Measurements from ENCODE around the gene ZNF792.

Gene ZNF792

GRCh38 chr19:34961775-34962686 lies 2.0 kb downstream of the ZNF792 start:
- TF ChIP-seq GATA3 (IDR thresholded peaks at IDR 0.05; ENCODE audit: low read depth, low read length) (peak; percentile 93), GATA2 (IDR thresholded peaks at IDR 0.05; ENCODE audit: low read depth, low read length) (peak; percentile 97)

- no peak for TF ChIP-seq GATA2 (IDR thresholded peaks at IDR 0.05; ENCODE audit: low read depth, low read length)
- no peak for TF ChIP-seq GATA3 (IDR thresholded peaks at IDR 0.05; ENCODE audit: low read depth, low read length)
Measured at GRCh38 chr19:34960940-34961679, 2.9 kb downstream of the ZNF792 start.

GRCh38 chr19:34960103-34960805 lies 3.8 kb downstream of the ZNF792 start:
- TF ChIP-seq GATA2 (IDR thresholded peaks at IDR 0.05; ENCODE audit: low read depth, low read length) (no peak), GATA3 (IDR thresholded peaks at IDR 0.05; ENCODE audit: low read depth, low read length) (no peak)

- TF ChIP-seq GATA2 (IDR thresholded peaks at IDR 0.05; ENCODE audit: low read depth, low read length): no peak
- TF ChIP-seq GATA3 (IDR thresholded peaks at IDR 0.05; ENCODE audit: low read depth, low read length): no peak
Measured at GRCh38 chr19:34959021-34959420, 5.0 kb downstream of the ZNF792 start.

GRCh38 chr19:34957830-34958751 lies 5.9 kb downstream of the ZNF792 start:
- no peak for TF ChIP-seq GATA3 (IDR thresholded peaks at IDR 0.05; ENCODE audit: low read depth, low read length)
- TF ChIP-seq GATA2 (IDR thresholded peaks at IDR 0.05; ENCODE audit: low read depth, low read length): no peak

GRCh38 chr19:34953092-34953491 lies 10.9 kb downstream of the ZNF792 start:
- no peak for TF ChIP-seq GATA3 (IDR thresholded peaks at IDR 0.05; ENCODE audit: low read depth, low read length)
- no peak for TF ChIP-seq GATA2 (IDR thresholded peaks at IDR 0.05; ENCODE audit: low read depth, low read length)

GRCh38 chr19:34943861-34944573 lies 20.0 kb downstream of the ZNF792 start:
- no peak for TF ChIP-seq GATA2 (IDR thresholded peaks at IDR 0.05; ENCODE audit: low read depth, low read length)
- TF ChIP-seq GATA3 (IDR thresholded peaks at IDR 0.05; ENCODE audit: low read depth, low read length): no peak

GRCh38 chr19:34938886-34939285 lies 25.1 kb downstream of the ZNF792 start:
- no peak for TF ChIP-seq GATA3 (IDR thresholded peaks at IDR 0.05; ENCODE audit: low read depth, low read length)
- TF ChIP-seq GATA2 (IDR thresholded peaks at IDR 0.05; ENCODE audit: low read depth, low read length): no peak

GRCh38 chr19:34936184-34936583 lies 27.8 kb downstream of the ZNF792 start:
- no peak for TF ChIP-seq GATA2 (IDR thresholded peaks at IDR 0.05; ENCODE audit: low read depth, low read length)
- no peak for TF ChIP-seq GATA3 (IDR thresholded peaks at IDR 0.05; ENCODE audit: low read depth, low read length)

- TF ChIP-seq GATA2 (IDR thresholded peaks at IDR 0.05; ENCODE audit: low read depth, low read length): no peak
- TF ChIP-seq GATA3 (IDR thresholded peaks at IDR 0.05; ENCODE audit: low read depth, low read length): no peak
Measured at GRCh38 chr19:34932494-34932893, 31.5 kb downstream of the ZNF792 start.

- no peak for TF ChIP-seq GATA3 (IDR thresholded peaks at IDR 0.05; ENCODE audit: low read depth, low read length)
- no peak for TF ChIP-seq GATA2 (IDR thresholded peaks at IDR 0.05; ENCODE audit: low read depth, low read length)
Measured at GRCh38 chr19:34926685-34927375, 37.2 kb downstream of the ZNF792 start, which contains the start of gene ZNF30. TSS of gene ZNF30 (plus strand) at chr19:34926903. CDS start at chr19:34929948, 3,045 bp downstream.

GRCh38 chr19:34926361-34926684 lies 37.7 kb downstream of the ZNF792 start:
- TF ChIP-seq GATA2 (IDR thresholded peaks at IDR 0.05; ENCODE audit: low read depth, low read length): no peak
- no peak for TF ChIP-seq GATA3 (IDR thresholded peaks at IDR 0.05; ENCODE audit: low read depth, low read length)

All from SH-SY5Y (cell line).